NCI-H748 treated with DMSO at 0.1 percent for 48 hours (cell line): ENCODE measurements around the gene DMXL1.

Experiments used
- DNase-seq: peaks from one replicate; lab custom pipeline; 2025; lab: John Stamatoyannopoulos, UW

Gene DMXL1

GRCh38 chr5:119270960-119271757, 200.3 kb downstream of the DMXL1 start:
- DNase-seq, result no peak

DNA sequence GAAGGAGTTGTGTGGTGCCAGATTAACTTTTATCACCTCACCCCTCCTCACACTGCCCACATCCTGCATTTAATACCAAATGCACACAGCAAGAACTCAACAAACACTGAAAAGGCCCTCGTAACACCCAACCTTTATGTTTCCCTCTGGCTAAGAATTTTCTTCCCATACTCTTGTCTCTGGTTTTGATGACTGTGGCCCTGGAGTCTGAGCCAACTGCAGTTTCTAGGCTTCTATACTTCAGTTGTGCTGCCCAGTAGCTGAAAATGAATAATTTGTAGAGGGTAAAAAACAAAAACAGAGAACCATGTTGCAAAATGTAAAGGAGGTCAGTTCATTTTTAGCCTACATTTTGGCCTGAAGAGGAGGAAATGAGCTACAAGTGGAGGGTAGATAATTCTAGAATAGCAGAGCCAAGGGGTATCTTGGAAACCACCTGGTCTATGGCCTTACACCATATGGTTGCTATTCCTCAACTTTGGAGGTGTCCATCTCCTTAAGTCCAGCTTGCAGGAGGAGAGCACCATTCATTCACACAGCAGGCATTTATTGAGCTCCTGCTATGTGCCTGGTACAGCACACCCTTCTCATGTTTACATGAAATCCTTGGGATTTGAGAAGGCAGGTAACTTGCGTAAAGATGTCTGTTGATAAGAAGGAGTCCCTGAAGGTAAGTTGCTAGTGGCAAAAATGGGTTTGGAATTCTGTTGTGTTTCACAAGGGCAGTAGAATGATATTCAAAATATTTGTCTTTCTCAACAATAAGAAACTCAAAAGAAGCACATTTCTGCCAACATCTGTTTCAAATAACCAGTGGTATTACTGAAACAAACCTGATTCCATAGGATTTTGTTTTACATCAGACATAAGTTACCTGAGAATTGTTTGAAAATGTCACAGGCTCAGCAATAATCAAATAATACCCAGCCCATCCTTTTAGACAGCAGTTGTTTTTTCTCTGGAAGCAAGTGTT, 201.2 kb downstream of the DMXL1 start:
- no peak for DNase-seq

DNA sequence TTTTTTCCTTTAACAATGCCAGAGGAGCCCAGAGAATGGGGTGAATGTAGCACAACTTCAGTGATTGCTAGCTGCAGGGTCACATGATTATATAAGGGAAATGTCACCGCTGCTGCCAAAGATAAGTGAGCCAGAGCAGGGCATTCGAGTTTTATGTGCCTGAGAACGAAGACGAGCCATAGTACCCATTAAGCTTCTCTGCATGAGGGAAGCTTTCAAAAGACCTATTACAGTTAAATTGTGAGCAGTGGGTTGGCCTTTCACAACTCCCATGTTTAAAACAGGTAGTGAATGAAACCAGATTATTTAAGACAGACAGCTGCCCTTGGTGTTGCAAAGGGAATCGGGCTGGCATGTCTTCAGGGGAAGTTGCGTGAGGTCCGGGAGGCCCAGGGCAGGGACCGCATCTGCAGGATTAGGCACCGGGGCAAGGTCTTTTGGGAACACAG, 202.5 kb downstream of the DMXL1 start:
- DNase-seq, result no peak

DNA sequence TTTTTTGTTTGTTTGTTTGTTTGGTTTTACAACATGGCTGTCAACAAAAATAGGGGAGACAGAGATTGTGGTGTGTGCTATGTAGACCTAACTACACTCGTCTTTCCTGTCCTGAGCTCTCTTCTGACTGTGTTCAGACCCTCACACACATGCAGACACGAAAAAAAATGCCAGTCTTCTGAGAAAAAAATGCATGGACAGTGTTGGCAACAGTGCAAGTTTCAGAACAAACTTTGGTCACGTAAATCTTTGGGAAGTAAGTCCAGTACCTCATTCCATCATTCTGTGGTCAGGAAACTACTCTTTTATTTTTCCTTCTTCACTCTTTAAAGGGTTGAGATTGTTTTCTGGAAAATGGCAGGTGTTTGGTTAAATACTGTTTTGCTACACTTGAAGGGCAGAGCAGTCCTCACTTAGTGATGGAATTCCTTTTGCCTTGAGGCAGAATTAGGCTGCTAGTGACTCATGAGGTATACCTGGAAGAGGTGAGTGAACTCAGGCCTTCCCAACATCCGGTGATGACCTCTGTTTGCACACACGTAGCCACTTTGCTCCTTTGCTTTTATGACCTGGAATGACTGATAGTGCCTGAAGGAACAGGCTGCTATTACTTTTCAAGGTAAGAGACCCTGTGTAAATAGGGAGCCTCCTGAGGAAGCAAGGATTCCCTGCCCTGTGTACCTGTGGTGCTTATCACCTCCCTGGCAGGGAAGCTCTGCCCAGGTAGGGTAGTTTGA, 203.3 kb downstream of the DMXL1 start:
- DNase-seq, result no peak

DNA sequence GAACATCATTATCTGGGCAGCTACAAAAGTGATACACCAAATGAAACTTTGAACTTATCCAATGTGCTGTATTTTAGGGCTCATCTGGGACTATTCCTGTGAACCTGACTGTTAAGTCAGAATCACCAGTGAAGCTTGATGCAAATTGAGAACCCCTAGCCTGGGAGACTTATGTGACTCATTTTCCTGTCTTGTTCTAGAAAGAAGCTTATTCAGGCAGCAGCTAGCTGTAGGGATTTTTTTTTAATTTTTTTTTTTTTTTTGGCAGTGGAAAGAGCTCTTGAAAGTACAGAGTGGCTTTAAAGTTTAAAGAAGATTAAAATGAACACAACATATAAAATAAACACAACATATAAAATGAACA, 203.9 kb downstream of the DMXL1 start:
- DNase-seq, result no peak

GRCh38 chr5:119275146-119275545, 204.3 kb downstream of the DMXL1 start:
- no peak for DNase-seq

DNA sequence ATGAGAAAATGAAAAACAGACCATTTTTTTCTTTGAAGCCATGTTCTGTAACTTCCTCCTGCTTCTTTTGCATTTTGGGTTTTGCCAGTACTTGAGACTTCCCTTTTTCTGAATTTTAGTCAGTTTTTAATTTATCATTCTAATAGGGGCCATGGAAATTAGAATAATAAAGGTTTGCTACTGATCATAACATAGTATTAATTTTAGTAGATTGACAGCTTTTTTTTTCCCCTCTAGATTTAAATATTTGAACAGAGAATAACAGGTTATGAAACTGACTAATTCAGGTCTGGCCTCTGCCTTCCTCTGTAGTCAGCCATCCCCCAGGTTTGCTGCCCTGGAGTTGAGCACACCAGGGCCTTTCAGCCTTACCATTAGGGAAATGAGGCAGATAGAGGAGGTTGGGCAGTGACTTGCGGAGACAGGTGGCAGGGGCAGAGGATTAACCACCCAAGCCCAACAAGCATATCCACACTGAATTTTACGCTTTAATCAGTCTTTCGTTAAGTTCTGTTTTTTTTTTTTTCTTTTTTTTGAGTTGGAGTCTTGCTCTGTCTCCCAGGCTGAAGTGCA, 204.8 kb downstream of the DMXL1 start:
- no peak for DNase-seq

- no peak for DNase-seq
Measured at GRCh38 chr5:119276978-119277377, 206.1 kb downstream of the DMXL1 start.

DNA sequence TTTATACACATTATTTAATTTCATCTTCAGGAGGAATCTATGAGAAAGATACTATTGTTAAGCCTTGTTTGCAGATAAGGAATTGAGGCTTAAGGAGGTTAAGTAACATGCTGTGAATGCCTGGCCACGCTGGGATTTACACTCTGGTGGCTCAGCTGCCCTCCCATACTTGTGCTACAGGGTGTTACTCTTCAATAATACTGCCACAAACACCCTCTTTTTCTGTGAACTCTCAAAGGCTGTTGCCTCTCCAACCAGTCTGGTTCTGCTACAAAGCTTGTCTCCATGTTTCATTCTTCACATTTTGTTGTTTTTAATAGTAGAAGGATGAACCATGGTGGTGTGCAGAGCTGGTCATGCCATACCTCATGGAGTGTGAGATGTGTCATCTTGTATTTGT, 208.2 kb downstream of the DMXL1 start:
- no peak for DNase-seq

DNA sequence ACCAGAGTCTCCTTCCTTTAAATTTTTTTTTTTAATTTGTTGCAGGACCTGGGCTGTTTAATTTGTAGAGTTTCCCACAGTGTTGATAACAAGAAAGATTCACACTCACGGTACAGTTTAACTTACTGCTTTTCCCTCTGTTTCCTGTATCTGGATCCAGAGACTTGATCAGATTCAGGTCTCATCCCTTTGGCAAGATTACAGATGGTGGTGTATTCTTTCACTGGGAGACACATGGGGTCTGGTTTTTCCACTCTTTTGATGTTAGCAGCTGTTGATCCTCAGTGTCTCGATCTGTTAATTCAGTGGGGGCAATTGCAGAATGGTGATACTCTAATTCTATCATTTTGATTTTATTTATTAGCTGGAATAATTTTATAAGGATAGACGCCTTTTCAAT, 209.5 kb downstream of the DMXL1 start:
- no peak for DNase-seq

- DNase-seq, result no peak
Measured at GRCh38 chr5:119282628-119283027, 211.7 kb downstream of the DMXL1 start.

GRCh38 chr5:119284031-119284430, 213.1 kb downstream of the DMXL1 start:
- DNase-seq, result no peak

GRCh38 chr5:119285070-119285916, 214.4 kb downstream of the DMXL1 start:
- DNase-seq, result no peak

GRCh38 chr5:119286511-119287488, 215.9 kb downstream of the DMXL1 start:
- no peak for DNase-seq

DNA sequence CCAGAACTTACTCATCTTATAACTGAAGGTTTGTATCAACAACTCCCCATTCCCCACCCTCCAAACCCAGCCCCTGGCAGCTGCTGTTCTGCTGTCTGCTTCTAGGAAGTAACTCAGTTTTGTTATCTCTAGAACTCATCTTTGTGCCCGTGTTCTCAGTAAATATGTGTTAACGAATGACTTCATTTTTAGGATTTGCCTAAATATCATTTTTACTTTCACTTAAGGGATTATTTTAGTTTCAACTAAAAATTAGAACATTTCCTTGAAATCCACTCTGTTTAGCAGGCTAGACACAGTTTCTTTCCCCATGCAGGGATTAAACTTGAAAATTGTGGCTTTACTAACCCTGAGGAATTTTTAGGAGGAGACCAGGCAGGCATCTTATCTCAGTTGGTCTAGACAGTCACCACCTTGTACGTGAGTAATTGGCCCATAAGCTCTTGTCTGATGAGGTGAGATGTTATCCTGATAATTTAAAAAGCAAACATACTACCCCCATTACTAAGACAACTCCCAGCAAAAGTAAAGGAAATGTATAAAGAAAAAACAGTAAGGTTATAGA, 216.7 kb downstream of the DMXL1 start:
- DNase-seq, result no peak

DNA sequence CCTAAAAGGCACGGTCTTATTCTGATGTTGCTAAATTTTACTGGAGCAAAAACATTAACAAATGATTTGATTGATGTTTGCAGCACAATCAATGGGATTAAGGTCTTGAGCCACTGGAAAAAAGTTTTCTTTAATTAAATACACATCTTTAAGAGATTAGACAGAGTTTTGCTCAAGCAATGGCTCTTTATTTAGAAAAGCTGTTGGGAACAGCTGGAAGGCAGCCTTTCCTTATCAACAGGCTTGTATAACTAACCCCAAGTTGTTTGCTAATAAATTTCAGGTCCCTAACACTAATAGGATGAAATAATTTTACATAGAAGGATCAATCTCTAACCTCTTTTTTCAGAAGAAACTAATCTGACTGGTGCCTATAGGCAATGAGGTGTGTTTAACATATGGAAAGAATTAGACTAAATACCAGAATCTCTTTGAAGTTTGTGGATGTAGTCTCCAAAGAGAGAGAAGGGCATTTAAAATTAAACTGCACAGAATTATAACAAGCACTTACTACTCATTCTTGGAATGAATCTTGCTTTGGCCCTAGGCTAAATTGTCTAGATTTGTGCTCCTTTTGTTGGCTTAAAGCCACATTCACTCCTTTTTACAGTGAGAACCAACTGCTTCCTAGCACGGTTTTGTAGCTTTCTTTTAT, 217.6 kb downstream of the DMXL1 start:
- no peak for DNase-seq

DNA sequence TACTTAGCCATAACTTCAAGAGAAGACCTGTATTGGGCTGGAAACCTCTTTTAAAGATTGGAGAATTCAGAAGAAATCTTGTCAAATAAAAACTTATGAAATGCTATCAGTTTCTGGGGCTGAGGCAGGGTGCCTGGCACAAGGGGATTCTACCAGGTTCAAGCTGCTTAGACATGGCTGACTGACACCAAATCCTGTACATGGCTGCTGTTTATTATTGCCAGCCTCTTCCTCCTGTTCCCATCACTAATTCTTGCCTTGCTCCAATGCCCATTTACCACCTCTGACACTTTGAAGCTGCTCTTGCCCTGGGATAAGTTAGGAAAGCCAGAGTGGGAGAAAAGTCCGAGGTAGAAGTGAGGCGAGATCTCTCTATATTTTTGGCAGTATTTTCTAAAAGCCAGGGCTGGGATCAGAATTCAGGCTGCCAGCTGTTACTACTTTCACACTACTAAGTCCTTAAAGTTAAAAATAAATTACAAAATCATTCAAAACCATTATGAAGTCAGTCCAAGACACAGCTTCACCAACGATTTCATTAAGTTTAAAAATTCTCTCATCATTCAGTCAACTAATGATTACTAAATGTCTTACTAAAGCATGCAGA, 218.7 kb downstream of the DMXL1 start:
- no peak for DNase-seq

DNA sequence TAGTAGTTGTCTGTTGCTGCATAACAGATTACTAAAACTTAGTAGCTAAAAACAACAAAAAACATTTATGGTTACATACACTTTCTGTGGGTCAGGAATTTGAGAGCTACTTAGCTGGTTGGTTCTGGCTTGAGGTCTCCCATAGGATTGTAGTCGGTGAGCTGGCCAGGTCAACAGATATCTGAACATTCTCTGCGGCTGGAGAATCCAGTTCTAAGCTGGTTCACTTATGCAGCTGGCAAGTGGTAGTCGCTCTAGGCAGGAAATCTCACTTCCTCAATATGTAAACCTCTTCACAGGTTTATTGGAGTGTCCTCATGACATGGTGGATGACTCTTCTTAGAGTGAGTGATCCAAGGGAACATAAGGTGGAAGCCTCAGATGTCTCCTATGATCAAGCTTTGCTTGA, 219.3 kb downstream of the DMXL1 start:
- DNase-seq, result no peak

DNA sequence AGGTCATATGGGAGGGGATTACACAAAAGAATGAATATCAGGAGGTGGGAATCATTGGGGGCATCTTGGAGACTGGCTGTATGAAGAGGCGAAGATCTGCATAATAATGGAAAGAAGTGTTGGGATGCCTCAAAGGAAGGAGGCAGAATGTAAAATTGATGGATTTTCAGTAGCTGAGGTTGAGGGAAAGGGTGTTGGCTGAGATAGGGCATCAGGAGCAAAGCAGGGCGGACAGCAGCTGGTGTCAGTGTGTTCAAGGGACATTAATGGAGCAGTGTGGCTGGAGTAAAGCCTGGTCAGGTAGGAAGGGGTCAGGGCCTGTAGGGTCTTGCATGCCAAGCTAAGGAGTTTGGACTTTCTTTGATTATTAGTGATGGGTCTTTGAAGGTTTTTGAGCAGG, 219.7 kb downstream of the DMXL1 start:
- DNase-seq, result no peak
